Activated CD8-positive, alpha-beta memory T cell treated with anti-CD3 and anti-CD28 coated beads for 24 hours (primary cell): ENCODE data around the gene POLH.
"Not testable (repeated sequence)": the region's sequence is repeated elsewhere in the genome, so short reads cannot be mapped to it uniquely, and the experiment has no call there.

Source experiments
- DNase-seq: peaks from one replicate; pipeline ENCODE4 v3.0.0-alpha.2; 2020

Gene POLH

DNA sequence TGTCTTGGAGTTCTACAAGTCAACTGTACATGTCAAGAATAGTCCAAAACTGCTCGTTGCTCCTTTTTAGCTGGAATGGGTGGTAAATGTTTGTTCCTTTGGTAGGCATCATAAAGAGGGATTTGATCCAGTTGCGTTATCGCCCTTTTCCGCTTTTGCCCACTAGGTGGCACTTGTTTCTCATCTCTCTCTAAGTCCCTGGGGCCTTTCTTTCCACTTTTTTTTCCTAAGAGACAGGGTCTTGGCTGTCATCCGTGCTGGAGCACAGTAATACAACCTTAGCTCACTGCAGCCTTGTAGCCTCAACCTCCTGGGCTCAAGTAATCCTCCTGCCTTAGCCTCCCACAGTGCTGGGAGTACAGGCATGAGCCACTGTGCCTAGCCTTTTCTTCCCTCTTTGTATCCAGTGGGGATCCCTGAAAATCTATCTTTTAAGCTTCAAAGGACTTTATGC, 32.4 kb downstream of the POLH start:
- DNase-seq: peak; percentile 79

DNA sequence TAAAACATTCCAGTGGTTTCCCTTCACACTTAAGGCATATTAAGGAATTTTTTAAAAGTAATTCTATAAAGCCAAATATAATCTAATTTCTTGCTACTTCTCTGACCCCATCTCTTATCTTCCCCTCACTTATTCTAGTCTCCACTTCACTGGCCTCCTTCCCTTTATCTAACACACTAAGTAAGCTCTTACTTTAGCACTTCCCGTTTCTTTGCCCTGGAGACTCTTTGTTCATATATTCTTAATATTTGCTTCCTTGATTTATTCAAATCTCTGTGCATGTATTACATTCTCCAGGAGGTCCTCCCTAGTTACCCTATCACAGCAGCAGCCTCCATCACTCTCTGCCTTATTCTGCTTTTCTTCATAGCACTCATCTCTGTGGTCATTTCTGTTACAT, 32.8 kb downstream of the POLH start:
- no peak for DNase-seq

DNA sequence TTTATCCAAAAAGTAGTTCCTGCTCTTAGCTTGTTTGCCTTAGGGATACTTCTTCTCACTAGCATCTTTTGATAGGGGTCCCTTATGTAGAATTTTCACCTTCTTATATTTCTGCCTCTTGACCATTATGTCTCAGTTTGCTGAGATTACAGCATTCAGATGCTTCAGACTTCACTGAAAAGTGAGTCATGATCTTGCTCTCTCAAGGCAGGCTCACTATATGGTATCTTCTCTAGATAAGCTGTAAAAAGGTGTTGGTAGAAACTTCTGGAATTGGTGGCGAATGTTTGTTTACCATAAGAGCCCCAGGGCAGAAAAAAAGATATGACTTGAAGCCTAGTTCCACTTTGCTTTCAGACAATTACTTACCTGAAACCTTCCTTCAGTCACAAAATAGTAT, 33.4 kb downstream of the POLH start:
- no peak for DNase-seq

DNA sequence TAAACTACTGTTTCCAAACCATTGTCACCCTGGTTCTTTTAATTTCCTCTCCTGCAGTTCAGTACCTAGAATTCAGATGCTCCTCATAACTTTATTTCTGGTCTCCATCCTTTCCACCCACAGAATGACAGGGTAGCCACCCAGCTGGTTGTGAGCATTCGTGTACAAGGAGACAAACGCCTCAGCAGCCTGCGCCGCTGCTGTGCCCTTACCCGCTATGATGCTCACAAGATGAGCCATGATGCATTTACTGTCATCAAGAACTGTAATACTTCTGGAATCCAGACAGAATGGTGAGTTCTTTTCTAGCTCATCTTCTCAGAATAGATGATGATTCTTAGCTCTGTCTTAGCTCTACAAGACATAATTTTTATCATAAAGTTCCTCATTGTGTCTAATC, 34.4 kb downstream of the POLH start:
- no peak for DNase-seq

DNA sequence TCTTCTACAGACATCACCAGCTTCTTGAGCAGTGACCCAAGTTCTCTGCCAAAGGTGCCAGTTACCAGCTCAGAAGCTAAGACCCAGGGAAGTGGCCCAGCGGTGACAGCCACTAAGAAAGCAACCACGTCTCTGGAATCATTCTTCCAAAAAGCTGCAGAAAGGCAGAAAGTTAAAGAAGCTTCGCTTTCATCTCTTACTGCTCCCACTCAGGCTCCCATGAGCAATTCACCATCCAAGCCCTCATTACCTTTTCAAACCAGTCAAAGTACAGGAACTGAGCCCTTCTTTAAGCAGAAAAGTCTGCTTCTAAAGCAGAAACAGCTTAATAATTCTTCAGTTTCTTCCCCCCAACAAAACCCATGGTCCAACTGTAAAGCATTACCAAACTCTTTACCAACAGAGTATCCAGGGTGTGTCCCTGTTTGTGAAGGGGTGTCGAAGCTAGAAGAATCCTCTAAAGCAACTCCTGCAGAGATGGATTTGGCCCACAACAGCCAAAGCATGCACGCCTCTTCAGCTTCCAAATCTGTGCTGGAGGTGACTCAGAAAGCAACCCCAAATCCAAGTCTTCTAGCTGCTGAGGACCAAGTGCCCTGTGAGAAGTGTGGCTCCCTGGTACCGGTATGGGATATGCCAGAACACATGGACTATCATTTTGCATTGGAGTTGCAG, 37.9 kb downstream of the POLH start:
- no peak for DNase-seq

DNA sequence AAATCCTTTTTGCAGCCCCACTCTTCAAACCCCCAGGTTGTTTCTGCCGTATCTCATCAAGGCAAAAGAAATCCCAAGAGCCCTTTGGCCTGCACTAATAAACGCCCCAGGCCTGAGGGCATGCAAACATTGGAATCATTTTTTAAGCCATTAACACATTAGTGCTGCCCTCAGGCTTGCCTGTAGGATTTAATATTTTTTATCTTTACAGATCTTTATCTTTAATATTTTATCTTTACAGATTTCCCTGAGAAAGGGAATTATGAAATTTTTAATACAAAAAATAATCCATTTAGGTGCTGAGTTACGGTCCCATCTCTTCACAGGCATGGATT, 38.4 kb downstream of the POLH start:
- DNase-seq: no peak

DNA sequence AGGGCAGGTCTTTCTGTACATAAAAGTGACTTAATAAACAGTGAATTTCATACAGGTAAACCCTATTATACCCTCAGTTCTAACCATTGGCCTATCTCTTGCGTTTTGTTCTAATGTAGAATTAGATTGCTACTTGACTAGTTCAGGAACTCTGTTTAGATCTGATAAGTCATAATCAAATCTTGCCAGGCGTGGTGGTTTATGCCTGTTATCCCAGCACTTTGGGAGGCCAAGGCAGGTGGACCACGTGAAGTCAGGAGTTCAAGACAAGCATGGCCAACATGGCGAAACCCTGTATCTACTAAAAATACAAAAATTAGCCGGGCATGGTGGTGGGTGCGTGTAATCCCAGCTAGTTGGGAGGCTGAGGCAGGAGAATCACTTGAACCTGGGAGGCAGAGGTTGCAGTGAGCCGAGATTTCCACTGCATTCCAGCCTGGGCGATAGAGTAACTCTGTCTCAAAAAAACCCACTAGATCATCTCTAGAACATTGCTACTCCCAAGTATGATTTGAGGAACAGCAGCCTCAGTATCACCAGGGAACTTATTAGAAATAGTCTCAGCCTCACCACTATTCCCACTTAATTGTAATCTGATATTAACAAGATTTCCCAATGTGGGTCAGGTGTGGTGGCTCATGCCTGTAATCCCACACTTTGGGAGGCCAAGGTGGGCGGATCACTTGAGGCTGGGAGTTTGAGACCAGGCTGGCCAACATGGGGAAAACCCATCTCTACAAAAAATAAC, 40.9 kb downstream of the POLH start:
- DNase-seq: no peak

DNA sequence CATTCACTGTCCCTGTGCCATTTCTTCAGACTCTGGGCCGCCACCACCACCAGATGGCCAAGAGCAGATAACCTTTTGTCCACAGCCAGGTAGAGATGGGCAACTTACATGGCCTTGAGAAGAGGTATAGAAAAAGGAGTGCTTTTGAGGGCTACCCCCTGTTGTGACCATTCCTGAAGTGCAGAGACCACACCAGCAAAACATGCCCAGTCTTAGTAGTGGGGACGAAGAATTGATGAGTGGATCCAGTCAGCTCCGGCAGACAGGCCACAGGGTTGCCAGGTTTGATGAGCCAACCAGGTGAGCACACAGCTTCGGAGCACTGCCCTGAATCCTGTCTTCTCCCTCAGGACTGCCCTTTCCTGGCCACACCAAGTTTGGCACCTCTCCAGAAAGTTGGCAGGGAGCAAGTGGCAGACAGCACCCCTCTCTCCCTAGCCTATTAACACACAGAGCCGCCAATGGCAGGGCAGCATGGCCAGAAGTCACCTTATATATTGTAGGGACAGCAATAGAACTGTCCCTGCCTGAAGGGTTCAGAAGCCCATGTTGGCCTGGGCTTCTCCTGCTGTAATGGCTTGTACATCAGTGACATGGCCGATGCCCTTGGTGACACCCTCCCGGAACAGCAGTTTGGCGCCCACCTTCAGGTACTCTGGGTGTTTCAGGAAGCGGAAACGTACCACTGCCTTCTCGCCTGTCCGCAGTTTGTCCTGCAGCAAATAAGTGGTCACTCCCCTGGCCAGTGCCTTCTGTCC, 45.3 kb downstream of the POLH start:
- no peak for DNase-seq

DNA sequence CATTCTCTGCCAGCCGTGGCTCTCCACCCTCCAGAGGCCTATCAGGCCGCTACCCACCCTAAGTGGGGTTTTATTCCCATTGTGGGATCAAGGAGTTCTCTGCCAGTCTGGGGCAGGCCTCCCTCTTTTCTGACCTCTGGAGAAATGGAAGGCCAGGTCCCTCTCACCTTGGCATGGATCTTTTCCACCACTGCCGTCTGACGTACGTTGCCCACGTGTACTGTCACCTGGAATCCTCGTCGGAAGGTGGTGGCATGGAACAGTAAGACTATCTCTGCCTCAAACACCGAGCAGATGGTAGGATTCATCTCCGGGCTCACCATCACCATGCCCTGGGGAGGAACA, 45.8 kb downstream of the POLH start:
- no peak for DNase-seq

DNA sequence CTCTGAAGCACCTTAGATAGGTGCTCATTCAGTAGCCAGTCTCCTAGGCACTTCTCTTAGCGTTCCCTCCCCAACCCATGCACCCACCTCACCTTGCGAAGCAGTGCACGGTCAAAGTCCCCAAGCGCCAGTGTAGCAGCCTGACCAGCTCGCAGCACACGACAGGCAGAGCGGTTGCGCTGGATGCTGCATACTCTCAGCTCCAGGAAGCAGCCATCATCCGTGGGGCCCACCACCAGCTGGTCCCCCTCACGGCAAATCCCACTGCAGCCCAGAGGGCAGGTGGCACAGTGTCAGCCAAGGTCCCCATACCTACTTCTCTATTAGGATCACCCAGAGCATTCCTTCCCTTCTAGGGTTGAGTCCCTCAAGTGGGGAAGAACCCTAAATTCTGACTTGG, 46.6 kb downstream of the POLH start:
- DNase-seq: no peak

DNA sequence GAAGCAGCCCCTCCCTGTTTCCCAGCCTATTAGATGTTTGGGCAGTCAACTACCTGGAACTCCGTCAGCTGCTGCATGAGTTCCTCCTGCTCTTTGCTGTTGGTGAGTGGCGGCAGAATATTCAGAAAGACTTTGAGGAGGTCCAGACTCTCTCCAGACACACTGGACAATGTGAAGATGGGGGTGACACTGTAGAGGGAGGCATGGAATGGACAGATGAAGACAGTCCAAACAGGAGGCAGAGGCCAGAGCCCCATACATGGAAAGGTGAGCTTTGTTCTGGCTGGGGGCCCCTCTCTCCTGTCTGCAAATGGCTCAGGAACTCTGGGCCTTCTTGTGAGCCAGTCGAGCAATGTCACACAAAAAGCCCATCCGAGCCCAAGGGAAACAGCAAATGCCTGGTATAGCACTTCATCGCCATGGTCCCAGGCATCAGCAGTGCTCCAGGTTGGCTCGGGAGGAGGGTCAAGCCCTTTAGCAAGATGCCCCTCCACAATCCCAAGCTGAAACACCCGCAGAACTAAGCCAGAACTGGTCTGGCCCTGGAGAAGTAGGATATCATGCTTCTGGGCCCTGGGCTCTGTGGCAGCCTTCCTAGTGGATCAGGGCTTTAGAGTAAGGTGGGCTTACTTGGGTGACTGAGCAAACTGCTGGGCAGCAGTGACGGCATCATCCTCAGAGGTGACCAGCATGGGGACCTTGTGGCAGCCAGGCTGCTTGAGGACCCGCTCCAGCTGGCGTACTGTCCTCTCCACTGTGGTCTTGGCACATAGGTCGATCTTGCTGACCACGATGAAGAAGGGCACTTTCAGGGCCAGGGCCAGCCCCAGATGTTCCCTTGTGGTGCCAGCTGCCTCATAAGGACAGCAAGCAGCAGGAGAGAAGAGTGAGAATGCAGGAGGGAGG, 48.1 kb downstream of the POLH start:
- no peak for DNase-seq

DNA sequence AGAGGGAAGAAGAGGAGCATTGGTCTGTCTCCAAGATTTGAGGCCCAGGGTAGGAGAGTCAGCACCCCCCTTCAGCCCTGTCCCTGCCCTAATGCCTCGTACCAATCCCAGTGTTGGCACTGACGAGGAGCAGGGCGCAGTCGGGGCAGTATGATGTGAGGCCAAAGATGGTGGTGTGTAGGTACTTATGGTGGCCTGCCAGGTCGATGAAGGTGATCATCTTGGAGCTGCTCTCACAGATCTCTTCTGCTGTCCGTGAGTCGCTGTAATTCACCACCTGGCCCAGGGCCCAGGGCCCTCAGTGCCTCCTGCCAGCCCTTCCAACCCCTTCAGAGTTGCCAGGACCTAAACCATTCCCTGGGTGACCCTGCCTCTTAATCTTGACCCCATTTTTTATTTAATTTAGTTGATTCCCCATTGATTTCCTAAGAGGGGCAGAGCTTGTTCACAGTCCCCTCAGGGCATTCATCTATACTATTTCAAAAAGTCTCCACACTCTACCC, 48.9 kb downstream of the POLH start:
- no peak for DNase-seq

DNA sequence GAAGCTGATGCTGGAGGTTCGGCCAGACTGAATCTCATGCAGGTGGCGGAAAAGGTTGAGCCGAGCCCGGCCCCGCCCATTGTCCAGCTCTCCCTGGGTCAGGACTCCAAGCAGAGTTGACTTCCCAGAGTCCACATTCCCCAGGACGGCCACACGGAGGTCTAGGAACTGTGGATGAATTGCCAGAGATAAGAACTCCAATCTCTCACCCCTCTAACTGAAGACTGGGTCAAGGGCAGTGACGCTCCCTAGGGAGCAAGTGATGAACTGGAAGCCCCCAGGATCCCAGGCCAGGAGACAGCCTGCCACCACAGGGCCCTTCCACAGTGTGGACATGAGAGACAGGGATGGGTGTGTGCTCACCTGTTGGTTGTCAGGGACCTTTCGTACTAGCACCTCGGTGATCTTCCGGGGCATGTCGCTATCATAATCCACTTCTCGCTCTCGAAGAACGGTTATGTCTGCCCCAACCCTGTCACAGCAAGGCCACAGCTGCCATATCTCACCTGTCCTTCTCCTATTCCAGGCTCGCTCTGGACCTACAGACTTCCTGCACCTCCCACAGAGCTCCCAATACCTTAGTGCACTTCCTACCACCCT, 49.5 kb downstream of the POLH start:
- DNase-seq: no peak

DNA sequence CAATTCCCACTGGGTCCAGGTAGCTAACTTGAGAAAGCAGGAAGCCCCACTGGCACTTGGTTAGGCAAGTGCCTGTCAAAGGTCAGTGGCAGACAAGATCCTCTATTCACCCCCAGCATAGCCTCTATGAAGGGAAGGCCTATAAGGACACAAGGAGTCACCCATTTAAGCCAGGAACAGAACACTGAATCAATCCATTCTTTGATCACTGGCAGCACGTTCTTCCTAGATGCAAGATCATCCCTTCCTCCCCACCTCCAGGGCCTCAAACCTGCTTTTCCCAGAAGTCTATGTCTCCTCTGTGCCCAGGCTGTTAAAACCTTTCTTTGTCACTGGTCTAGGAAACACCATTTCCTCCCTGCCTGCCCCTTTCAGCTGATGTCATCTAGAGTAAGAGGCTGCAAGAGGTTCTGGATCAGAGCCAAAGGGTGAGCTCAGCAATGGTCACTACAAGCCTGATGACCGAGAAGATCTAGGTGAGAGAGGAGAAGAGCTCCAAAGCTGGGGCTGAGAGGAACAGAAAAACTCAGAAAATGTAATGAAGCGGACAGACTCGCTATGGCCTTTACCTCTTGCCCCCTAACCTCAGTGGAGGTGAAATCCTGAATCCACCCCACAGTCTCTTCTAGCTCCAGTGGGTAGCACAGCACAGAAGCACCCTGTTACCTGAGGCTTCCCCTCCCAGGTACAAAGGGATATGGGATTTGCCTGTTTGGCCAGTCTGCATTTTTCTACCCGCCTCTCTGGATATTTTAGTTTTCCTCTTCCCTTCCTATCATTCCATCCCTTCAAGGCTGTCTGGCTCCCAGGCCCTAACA, 51.2 kb downstream of the POLH start:
- DNase-seq: no peak

DNA sequence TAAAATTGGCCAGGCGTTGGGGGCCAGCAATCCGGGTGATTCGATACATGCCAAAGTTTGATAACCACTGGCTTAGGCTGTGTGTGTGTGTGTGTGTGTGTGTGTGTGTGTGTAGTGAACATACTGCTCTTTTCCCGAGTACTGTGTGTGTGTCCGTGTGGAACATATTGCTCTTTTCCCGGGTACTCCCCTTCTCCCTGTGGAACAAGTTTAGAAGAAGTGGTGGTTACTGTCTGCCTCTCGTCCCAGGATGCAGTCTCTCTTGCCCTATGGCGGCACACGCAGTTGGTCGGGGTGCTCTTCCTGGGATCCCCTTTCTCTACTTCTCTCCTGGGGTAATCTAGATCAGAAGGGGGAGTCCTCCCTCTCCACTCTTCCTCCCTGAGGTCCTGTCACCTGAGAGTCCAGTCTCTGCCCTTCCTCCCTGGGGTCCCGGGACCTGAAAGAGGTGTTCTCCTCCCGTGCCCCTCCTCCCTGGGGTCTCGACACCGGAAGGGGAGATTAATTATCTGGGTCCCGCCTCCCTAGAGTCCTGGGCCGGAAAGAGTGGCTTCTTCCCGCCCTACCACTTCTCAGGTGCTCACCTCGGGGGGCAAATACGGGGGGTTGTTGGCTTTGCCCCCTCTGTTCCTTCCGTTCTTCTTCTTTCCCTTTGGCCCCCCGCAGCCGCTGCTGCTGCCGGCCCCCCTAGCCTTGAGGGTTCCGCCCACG, 52.6 kb downstream of the POLH start:
- DNase-seq: peak; percentile 80

DNA sequence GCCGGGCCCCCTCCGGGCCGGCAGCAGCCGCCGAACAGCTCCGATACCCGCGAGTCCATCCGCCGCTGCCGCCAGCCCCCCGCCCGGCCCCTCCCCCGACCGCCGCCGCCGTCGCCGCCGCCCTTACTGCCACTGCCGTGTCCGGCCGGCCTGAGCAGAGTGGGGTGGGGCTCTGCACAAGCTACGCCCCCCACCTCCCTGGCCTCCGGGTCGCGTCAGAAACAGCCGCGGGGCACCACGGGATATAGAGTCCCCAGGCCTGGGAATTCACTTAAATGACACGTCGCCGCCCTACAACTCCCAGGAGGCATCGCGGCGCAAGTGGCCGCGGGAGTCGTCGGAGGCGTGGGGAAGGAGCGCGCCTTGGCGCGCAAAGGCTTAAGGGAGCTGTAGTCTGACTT, 53.1 kb downstream of the POLH start, which contains the start of gene GTPBP2:
Gene GTPBP2 (minus strand): TSS at position 161 of the 401 bp plus-strand sequence. CDS start 102 bp downstream, at position 59.
- DNase-seq: peak; percentile 97

DNA sequence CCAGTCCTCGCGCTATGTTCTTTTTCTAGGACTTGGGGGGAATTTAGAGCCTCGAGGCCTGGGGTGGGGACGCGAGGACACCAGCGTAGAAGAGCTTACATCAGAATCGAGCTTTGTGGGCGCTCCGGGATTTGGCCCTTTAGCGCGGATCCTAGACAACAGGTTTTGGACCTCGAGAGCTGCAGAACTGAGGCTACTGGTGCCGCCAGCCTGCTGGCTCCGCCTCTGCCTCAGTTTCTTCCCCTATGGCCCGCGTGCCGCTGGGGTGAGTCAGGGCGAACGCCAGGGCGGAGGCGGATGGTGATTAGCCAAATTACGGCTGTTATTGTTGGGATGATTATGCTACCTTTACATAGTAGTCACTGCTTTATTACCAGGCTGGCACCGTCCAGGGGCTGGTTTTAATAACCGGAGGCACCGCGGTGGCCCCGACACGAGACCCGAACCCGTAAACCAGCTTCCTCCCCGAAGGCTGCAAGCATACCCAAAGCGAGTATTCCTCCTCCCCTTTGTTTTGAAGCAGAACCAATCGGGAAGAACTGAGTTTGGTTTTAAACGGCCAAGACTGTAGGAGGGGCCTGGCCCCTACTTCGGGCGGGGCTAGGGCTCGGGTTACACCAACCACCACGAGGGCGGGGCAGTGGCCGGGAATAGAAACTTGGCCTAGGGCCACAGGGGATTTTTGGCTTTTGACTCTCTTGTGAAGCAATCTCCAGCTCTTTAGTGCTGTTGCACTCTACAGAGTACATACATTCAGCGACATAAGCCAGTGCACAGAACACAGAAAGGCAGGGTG, 53.7 kb downstream of the POLH start:
- DNase-seq: peak; percentile 93

DNA sequence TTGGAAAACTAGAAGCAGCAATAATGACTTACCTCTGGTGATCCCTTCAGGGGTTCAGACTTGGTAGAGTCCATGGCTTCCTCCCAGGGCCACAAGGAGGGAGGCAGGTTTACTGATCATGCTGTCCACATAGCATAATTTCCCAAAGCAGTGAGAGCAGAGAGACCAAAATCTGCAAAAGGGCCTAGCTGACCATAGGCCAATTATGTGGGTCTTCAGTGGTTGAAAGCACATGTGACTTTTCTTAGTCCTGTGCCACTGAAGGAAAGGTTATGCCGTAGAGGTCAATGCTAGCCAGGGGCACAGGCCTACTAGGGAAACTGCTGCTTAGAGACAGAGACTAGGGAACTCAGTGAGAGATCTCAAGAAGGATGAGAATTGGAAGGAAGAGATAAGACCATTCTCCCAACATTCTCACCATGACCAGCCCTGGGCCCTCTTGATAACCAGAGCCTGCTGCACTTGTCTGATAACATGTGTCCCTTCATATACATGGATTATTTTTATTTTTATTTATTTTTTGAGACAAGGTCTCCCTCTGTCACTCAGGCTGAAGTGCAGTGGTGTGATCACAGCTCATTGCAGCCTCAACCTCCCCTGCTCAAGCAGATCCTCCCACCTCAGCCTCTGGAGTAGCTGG, 55.1 kb downstream of the POLH start:
- no peak for DNase-seq

DNA sequence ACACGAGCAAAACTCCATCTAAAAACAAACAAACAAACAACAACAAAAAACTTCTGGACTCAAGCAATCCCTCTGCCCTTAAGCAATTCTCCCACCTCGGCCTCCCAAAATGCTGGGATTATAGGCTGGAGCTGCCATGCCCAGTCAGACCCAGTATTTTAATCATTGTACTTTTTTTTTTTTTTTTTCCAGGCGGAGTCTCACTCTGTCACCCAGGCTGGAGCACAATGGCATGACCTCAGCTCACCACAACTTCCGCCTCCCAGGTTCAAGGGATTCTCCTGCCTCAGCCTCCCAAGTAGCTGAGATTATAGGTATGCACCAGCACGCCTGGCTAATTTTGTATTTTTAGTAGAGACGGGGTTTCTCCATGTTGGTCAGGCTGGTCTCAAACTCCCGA, 57.0 kb downstream of the POLH start:
- DNase-seq: not testable (repeated sequence)
